Fibroblast of skin of back (primary cell): ENCODE measurements around the gene INTS6L.
A peak's percentile ranks its signal among the peaks of the same experiment; 100 is the strongest.

Experiments
- DNase-seq: peaks from one replicate; pipeline ENCODE4 v3.0.0-alpha.2; 2013

Gene INTS6L

DNA sequence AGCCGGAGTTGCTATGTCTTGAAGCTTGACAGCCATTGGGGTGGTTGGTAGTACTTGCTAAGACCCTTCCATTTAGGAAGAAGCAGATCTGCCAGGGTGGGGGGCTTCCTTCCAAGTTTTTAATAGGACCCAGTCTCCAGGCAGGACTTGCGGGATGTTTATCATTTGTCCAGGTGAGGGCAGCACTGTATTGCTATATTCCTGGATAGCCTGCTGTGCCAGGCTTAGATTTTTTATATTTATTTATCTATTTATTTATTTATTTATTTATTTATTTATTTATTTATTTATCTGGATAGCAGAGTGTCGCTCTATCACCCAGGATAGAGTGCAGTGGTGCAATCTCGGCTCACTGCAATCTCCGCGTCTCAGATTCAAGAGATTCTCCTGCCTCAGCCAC is 105.5 kb downstream of the INTS6L start:
- DNase-seq: peak; percentile 0

DNA sequence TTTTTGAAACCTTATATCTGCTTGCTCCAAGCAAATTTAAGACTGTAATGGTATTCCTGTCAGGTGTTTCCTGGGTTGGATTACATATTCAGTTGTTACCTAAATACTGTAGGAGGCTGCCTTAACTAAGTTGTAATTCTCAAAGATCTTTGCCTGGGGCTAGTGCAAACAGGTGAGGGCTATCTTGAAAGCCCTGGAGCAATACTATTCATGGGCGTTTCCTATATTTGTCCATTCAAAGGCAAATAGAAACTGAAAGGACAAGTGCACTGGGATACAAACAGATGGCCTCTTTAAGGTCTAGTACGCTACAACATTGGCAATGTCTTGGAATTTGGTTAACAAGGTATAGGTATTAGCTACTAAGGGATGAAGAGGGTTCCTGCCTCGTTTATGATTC is 108.9 kb downstream of the INTS6L start:
- DNase-seq: no peak
